ENCODE measurements around the gene FLAD1.

DNA sequence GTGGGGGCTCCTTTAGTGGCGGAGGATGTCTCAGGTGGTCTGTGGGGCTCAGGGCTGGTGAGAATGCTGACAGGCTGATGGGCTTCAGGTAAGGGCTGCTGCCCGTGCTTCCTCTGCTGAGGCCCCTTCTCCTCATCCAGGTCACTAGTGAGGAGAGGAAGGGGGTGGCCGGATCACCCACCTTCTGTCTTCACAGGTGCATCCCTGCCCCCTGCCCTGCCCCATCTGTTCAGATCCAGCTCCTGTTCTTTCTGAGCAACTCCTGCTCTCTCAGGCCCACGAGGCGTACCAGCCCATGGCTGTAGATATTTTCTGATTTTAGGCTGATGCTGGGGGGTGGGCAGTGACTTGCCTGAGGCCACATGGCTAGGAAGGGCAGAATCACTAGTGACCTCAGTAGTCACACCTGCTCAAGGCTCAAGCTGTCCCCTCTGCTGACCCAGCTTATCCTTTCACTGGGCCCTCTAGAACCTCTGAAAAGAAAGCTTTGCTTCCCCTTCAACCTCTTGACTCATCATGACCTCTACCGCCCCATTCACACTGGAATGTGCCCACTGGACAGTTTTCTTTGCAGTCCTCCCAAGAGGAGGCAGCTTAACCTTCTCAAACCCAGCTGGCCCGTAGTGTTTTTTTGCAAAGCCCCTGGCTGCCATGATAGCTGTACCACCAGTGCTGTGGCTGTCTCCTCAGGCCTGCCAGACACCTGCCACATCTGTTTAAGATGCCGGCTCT lies 35.6 kb downstream of the FLAD1 start:
- no peak for TF ChIP-seq POLR2A (IDR thresholded peaks at IDR 0.05)
- TF ChIP-seq, protein P1, sequence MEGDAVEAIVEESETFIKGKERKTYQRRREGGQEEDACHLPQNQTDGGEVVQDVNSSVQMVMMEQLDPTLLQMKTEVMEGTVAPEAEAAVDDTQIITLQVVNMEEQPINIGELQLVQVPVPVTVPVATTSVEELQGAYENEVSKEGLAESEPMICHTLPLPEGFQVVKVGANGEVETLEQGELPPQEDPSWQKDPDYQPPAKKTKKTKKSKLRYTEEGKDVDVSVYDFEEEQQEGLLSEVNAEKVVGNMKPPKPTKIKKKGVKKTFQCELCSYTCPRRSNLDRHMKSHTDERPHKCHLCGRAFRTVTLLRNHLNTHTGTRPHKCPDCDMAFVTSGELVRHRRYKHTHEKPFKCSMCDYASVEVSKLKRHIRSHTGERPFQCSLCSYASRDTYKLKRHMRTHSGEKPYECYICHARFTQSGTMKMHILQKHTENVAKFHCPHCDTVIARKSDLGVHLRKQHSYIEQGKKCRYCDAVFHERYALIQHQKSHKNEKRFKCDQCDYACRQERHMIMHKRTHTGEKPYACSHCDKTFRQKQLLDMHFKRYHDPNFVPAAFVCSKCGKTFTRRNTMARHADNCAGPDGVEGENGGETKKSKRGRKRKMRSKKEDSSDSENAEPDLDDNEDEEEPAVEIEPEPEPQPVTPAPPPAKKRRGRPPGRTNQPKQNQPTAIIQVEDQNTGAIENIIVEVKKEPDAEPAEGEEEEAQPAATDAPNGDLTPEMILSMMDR (IDR thresholded peaks at IDR 0.05): no peak
